Cardiac muscle cell (in vitro differentiated cells and primary cell): ENCODE data around the gene TPRA1. TPM values are rescaled to one million over a fixed set of nuclear protein-coding genes. Genes with fewer than 3 reads are reported as not detected.

ENCODE experiments used
- DNase-seq, 2 donors: peaks; one replicate each; pipeline versions ENCODE4 v3.0.0 to v3.0.0-alpha.2; 2010 to 2017; ENCODE audit warnings: low read depth in 1 of 2, low spot score in 1 of 2
- H3K27ac ChIP-seq: fragments of 200-600 bp; sonication (generic); 2 replicates; pipeline ENCODE4 v1.5.1; 2016
- H3K27me3 ChIP-seq: fragments of 200-600 bp; sonication (generic); 2 replicates; pipeline ENCODE4 v1.6.0; 2016; ENCODE audit warnings: control low read depth
- H3K36me3 ChIP-seq: fragments of 200-600 bp; sonication (generic); 2 replicates; pipeline ENCODE4 v1.5.1; 2016; ENCODE audit warnings: control low read depth
- H3K4me1 ChIP-seq: fragments of 200-600 bp; sonication (generic); 2 replicates; pipeline ENCODE4 v1.8.1; 2017; ENCODE audit warnings: low read depth, mild to moderate bottlenecking, mixed run types
- H3K4me3 ChIP-seq: fragments of 200-600 bp; sonication (generic); 2 replicates; pipeline ENCODE4 v1.5.1; 2016; ENCODE audit warnings: mild to moderate bottlenecking
- H3K9me3 ChIP-seq: fragments of 200-600 bp; sonication (generic); 2 replicates; pipeline ENCODE4 v1.5.1; 2017; ENCODE audit warnings: low read depth, mild to moderate bottlenecking, control low read depth
- polyA plus RNA-seq: library from polyadenylated mRNA; unstranded; fragments of >200 nt; fragmentation: Nextera tagmentation; extraction: Ambion mirVana; gene quantifications from 2 replicates; pipeline ENCODE4 v1.2.1, GENCODE V29; 2016
- total RNA-seq: library from RNA; depleted of rRNA; stranded (reverse); fragments of >200 nt; gene quantifications from 2 replicates; pipeline ENCODE4 v1.2.3, GENCODE V29; 2016
- TF ChIP-seq, protein P1 (sequence below): IDR thresholded peaks from 2 replicates; pipeline ENCODE4 v1.5.1; 2012; ENCODE audit warnings: low read depth, mild to moderate bottlenecking, low read length

TPRA1 gene
- total RNA-seq (41.0 and 43.3 TPM in 2 replicates), polyA plus RNA-seq (39.9 and 40.7 TPM in 2 replicates)

DNA sequence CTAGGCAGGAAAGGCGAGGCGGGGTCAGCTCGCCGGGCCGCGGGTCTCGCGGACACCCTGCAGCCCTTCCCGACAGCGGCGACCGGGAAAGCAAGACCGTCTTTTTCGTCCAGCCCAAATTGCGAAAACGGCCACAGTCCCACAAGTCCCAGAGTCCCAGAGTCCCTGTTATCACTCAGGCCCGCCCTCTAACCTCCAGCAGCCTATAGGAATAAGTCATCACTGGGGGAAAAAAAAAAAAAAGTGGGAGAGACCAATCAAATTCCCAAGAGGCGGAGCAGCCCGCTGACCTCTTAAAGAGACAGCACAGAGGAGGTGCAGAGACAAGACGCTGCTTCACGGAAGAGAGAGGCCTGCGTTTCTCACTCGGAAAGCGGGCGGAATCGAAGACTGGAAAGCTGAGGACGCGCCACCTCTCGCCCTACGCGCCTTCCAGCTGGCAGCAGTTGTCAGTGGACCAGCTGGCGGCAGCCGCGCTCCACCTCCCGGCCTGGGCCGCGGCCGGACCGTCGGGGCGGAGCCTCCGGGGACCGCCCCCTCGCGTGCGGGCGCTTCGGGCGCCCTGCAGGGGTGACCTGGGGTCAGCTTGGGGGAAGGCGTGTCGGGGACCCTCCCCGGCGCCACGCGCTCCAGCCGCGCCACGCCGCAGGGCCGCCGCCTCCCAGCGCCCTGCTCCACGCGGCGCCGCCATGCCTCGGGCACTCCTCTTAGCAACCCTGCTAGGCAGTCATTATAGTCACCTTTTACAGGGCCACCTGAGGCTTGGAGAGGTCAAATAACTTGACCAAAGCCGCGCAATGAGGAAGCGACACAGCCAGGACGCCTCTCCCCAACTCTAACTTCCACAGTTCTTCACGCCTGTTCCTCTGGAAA, at the start of gene TPRA1:
Gene TPRA1, minus strand, starts transcription at position 141 of the 873 bp plus-strand sequence. CDS start 10,587 bp downstream, outside the sequence.
- Histone ChIP-seq H3K4me1 (peaks cover 23% of the 10 kb centered on the region), H3K36me3 (no peaks in the 10 kb centered on the region), H3K4me3 (peak within 1 kb of the TSS; percentile 83), H3K27me3 (no peaks in the 10 kb centered on the region), H3K27ac (peak within 1 kb of the TSS; percentile 97), H3K9me3 (no peaks in the 10 kb centered on the region)
- peak; percentile 97 to 98 for DNase-seq
- TF ChIP-seq, protein P1, sequence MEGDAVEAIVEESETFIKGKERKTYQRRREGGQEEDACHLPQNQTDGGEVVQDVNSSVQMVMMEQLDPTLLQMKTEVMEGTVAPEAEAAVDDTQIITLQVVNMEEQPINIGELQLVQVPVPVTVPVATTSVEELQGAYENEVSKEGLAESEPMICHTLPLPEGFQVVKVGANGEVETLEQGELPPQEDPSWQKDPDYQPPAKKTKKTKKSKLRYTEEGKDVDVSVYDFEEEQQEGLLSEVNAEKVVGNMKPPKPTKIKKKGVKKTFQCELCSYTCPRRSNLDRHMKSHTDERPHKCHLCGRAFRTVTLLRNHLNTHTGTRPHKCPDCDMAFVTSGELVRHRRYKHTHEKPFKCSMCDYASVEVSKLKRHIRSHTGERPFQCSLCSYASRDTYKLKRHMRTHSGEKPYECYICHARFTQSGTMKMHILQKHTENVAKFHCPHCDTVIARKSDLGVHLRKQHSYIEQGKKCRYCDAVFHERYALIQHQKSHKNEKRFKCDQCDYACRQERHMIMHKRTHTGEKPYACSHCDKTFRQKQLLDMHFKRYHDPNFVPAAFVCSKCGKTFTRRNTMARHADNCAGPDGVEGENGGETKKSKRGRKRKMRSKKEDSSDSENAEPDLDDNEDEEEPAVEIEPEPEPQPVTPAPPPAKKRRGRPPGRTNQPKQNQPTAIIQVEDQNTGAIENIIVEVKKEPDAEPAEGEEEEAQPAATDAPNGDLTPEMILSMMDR = no peak

DNA sequence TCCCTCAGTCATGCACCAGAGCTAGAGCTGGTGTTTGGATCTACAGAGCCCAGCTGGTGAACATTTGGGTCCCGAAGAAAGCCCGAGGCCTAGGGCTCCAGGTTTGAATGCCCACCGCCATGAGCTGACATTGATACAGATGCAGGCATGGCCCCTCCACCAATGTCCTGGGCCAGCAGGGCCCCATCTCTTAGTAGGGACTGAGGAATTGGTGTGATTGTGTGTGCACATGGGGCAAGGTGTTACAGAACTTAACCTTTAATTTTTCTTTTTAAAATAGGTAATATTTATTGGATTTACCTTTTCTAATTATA, 49.5 kb upstream of the TPRA1 start:
- DNase-seq = no peak
- H3K36me3 ChIP-seq = no peaks in the 10 kb centered on the region
- TF ChIP-seq, protein P1 = no peak
- no peaks in the 10 kb centered on the region for H3K4me1 ChIP-seq
- no peak overlapping the region for H3K4me3 ChIP-seq
- no peak overlapping the region for H3K27ac ChIP-seq
- H3K9me3 ChIP-seq = no peaks in the 10 kb centered on the region
- no peaks in the 10 kb centered on the region for H3K27me3 ChIP-seq

DNA sequence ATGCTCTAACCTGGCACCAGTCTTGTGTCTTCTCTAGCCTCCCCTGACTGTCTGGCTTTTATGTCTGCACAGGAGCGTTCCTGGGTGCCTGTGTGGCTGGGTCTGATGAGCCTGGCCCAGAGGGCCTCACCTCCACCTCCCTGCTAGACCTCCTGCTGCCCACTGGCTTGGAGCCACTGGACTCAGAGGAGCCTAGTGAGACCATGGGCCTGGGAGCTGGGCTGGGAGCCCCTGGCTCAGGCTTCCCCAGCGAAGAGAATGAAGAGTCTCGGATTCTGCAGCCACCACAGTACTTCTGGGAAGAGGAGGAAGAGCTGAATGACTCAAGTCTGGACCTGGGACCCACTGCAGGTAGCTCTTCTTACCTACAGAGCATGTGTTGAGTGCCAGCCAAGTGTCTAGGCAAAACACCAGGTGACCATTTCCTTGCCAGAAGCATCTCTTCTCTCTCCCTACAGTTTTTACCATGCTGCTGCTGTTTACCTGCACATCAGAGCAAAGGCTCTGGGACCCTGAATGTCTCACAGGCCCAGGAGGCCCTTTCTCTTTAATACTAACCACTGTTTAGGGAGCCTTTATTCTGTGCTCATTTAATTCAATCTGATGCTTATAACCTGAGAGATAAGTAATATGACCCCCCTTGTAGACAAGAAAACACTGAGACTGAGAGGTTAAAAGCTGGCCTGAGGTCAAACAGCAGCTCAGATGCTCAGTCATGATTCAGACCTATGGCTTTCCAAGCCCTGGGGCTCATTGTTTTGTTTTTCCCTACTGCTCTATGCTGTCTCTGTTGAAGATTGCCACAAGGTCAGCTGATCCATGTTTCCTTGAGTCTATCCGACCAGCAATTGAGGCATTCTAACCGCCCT, 48.9 kb upstream of the TPRA1 start:
- TF ChIP-seq, protein P1 = no peak
- Histone ChIP-seq H3K36me3 (no peaks in the 10 kb centered on the region), H3K9me3 (no peaks in the 10 kb centered on the region), H3K4me3 (no peak overlapping the region), H3K27ac (no peak overlapping the region), H3K4me1 (no peaks in the 10 kb centered on the region), H3K27me3 (no peaks in the 10 kb centered on the region)
- DNase-seq = no peak

DNA sequence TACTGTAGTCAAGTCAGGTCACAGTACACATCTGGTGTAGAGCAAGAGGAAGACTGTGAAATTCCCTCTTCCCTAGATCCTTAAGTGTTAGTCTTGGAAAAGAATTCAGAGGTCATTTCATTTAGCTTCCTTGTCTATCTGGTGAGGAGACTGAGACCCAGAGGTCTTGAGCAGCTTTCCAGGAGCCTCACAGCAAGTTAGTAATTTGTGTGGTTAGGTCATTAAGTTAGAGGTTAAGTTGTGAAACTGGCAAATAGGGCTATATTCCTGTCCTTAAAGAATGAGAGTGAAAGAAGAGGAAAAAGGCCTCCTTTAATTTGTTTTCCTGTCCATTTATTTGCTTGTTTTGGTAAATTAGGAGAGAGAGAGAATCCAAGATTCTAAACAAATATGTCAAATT, 47.4 kb upstream of the TPRA1 start:
- no peaks in the 10 kb centered on the region for H3K4me1 ChIP-seq

DNA sequence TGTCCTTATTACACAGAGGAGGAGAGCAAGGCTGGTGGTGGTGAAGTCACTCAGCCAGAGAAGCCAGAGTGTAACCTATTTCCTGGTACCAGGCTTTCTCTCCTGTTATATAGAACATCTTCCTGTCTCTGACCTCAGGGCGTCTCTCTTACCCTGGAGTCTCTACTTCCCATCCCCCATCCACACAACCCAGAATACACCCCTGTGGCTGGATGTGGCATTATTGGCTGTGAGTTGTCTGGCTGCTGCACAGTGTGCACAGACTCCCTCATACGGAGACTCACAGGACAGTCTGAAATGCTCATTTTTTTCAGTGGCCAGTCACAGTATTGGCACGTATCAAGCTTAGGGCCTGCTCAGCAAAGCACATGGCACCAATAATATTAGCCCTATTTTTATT, 47.0 kb upstream of the TPRA1 start:
- Histone ChIP-seq H3K4me3 (no peak overlapping the region), H3K4me1 (no peaks in the 10 kb centered on the region), H3K27me3 (no peaks in the 10 kb centered on the region), H3K27ac (no peak overlapping the region), H3K9me3 (no peaks in the 10 kb centered on the region), H3K36me3 (no peaks in the 10 kb centered on the region)
- TF ChIP-seq, protein P1 = no peak
- no peak for DNase-seq

More for the DNA sequence above, 47.4 kb upstream of the TPRA1 start:
- DNase-seq = no peak
- H3K4me3 ChIP-seq = no peak overlapping the region
- H3K27me3 ChIP-seq = no peaks in the 10 kb centered on the region
- no peaks in the 10 kb centered on the region for H3K36me3 ChIP-seq
- TF ChIP-seq, protein P1 = no peak
- no peak overlapping the region for H3K27ac ChIP-seq
- H3K9me3 ChIP-seq = no peaks in the 10 kb centered on the region
